Stomach smooth muscle (tissue), 2 donors: Measurements from ENCODE around the gene OR2J2.
"Not testable (repeated sequence)": the region's sequence is repeated elsewhere in the genome, so short reads cannot be mapped to it uniquely, and the experiment has no call there.

Experiments used
- H3K27ac ChIP-seq: one replicate; pipeline ENCODE4 v1.7.0; 2013; ENCODE audit warnings: mild to moderate bottlenecking, low read length, inconsistent platforms
- H3K27me3 ChIP-seq, 2 donors: one replicate each; pipeline ENCODE4 v1.7.0; 2013; ENCODE audit warnings: low read length in 2 of 2; ENCODE audit not compliant: insufficient read depth in 2 of 2, control insufficient read depth in 1 of 2
- H3K36me3 ChIP-seq, 2 donors: one replicate each; pipeline ENCODE4 v1.7.0; 2013; ENCODE audit warnings: low read length in 2 of 2; ENCODE audit not compliant: control insufficient read depth in 2 of 2, insufficient read depth in 2 of 2
- H3K4me1 ChIP-seq: one replicate; pipeline ENCODE4 v1.7.0; 2013; ENCODE audit warnings: low read length; ENCODE audit not compliant: control insufficient read depth, insufficient read depth
- H3K4me3 ChIP-seq, 2 donors: one replicate each; pipeline ENCODE4 v1.7.0; 2013; ENCODE audit warnings: low read length in 2 of 2
- H3K9ac ChIP-seq, 2 donors: one replicate each; pipeline ENCODE4 v1.7.0; 2013; ENCODE audit warnings: low read length in 2 of 2, mild to moderate bottlenecking in 1 of 2
- H3K9me3 ChIP-seq, 2 donors: one replicate each; pipeline ENCODE4 v1.7.0; 2013; ENCODE audit warnings: low read length in 2 of 2; ENCODE audit not compliant: control insufficient read depth in 2 of 2
- donor health status: healthy.
- donor health status: Pancreatic carcinoma.

The OR2J2 gene

DNA sequence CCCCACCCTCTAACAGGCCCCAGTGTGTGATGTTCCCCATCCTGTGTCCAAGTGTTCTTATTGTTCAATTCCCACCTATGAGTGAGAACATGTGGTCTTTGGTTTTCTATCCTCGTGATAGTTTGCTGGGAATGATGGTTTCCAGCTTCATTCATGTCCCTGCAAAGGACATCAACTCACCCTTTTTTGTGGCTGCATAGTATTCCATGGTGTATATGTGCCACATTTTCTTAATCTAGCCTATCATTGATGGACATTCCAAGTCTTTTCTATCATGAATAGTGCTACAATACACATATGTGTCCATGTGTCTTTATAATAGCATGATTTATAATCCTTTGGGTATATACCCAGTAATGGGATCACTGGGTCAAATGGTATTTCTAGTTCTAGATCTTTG, 15.5 kb upstream of the OR2J2 start:
- not testable (repeated sequence) for H3K27me3 ChIP-seq, H3K4me1 ChIP-seq, H3K9me3 ChIP-seq, H3K4me3 ChIP-seq, H3K27ac ChIP-seq, H3K36me3 ChIP-seq, H3K9ac ChIP-seq

DNA sequence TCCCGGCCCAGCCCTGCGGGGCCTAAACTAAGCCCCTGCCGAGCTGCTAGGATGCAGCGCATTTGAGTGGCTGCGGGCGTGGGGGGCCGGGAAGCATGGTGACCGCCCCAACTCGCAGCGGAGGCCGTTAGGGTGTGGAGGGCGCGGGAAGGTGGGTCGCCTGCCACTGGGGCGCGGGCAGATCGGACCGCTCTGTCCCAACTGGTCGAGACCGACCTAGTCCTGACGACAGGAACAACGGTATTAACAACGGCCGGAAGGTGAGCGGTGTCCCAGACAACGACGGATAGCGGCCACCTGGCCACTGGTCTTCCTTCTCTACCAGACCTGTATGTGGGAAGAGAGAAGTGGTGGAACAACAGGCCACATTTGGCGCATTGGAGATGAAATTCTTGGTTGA, 10.8 kb upstream of the OR2J2 start:
- H3K4me3 ChIP-seq, H3K4me1 ChIP-seq, H3K9ac ChIP-seq, H3K9me3 ChIP-seq, H3K27ac ChIP-seq, H3K36me3 ChIP-seq, H3K27me3 ChIP-seq: not testable (repeated sequence)

DNA sequence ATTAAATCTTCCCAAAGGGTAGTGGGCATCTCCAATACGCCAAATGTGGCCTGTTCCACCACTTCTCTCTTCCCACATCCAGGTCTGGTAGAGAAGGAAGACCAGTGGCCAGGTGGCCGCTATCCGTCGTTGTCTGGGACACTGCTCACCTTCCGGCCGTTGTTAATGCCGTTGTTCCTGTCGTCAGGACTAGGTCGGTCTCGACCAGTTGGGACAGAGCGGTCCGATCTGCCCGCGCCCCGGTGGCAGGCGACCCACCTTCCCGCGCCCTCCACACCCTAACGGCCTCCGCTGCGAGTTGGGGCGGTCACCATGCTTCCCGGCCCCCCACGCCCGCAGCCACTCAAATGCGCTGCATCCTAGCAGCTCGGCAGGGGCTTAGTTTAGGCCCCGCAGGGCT, 5.1 kb upstream of the OR2J2 start:
- not testable (repeated sequence) for H3K4me1 ChIP-seq, H3K27me3 ChIP-seq, H3K27ac ChIP-seq, H3K4me3 ChIP-seq, H3K9me3 ChIP-seq, H3K36me3 ChIP-seq, H3K9ac ChIP-seq

DNA sequence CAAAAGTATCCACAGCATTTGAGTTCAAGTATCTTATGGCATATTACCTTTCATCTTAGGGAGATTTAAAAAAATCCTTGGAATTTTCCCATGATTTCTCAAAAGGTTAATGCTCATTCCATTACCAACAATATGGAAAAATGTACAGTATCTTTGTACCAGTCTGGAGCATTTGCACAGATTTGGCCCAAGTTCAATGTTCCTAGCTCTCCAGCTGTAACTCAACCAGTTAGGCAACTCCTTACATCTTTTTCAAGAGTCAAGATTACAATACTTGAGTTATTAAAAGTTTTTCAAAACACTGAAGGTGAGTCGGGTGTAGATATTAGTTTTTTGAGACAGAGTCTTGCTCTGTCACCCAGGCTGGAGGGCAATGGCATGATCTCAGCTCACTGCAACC, 1.0 kb downstream of the OR2J2 start:
- Histone ChIP-seq H3K9ac (no peak overlapping the region), H3K27me3 (no peaks in the 10 kb centered on the region), H3K36me3 (no peaks in the 10 kb centered on the region), H3K27ac (no peak overlapping the region), H3K9me3 (no peaks in the 10 kb centered on the region), H3K4me3 (no peak overlapping the region), H3K4me1 (no peaks in the 10 kb centered on the region)

DNA sequence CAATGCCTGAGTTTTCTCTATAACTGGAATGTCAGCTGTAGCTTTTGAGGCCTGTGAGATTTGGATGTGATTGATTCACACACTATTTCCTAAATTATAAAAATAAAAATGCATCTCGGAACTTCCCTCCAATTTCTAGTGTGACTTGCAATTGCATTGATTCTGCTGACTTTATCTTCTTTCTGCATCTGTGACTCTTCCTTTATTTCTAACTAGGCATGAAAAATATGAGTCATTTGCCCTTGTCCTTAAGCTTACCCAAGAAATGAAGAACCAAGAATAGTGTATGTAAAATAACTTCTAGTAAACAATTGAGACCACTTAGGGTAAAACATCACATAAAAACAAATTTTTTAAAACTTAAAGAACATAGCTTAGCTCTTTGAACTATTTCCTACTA, 12.9 kb downstream of the OR2J2 start:
- no peak overlapping the region for H3K27ac ChIP-seq
- H3K9me3 ChIP-seq: no peaks in the 10 kb centered on the region
- H3K4me3 ChIP-seq: no peak overlapping the region
- no peaks in the 10 kb centered on the region for H3K27me3 ChIP-seq
- H3K4me1 ChIP-seq: no peaks in the 10 kb centered on the region
- H3K36me3 ChIP-seq: no peaks in the 10 kb centered on the region
- H3K9ac ChIP-seq: no peak overlapping the region

DNA sequence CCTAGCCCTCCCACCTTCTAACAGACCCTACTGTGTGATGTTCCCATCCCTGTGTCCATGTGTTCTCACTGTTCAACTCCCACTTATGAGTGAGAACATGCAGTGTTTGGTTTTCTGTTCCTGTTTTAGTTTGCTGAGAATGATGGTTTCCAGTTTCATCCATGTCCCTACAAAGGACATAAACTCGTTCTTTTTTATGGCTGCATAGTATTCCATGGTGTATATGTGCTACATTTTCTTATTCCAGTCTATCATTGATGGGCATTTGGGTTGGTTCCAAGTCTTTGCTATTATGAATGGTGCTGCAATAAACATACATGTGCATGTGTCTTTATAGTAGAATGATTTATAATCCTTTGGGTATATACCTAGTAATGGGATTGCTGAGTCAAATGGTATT, 18.0 kb downstream of the OR2J2 start:
- H3K27me3 ChIP-seq, H3K9me3 ChIP-seq, H3K9ac ChIP-seq, H3K27ac ChIP-seq, H3K36me3 ChIP-seq, H3K4me3 ChIP-seq, H3K4me1 ChIP-seq: not testable (repeated sequence)

DNA sequence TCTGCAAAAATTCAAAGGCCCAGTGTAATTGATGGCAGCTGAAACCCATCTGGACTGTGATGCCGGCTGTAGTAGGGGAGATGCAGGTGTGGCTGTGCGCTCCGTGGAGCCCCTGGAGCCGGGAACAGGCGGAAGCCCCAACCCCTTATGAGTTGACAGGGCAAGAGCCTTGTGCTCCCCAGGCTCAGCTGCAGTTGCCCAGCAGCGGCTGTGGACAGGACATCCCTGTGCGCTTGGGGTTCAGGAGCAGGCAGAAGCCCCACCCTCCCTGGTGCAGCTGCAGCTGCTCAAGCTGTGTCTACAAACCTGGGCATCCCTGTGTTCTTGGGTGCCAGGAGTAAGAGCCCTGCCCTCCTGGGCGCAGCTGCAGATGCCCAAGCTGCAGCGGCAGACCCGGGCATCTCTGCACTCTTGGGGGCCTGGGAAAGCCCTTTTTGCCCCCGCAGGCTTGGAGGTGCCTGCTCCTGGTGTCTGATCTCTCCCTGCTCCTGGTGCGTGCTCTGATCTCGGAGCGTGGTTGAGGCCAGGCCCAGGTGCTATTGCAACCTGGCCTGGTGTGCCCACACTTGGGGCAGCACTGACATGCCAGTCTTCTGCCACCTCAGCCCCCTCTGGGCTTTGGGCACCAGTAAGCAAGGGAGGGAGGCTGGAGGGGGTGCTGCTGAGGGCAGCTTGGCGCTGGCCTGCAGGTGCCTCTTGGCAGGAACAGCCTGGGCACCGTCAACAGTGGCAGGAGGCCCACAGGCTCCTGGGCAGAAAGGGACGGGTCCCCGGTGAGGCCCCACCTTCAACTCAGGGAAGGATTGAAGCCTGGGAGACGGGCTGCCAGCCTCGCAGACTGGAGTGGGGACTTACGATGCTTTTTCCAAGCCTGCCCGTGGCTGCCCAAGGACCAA, 30.3 kb downstream of the OR2J2 start:
- H3K9me3 ChIP-seq: no peaks in the 10 kb centered on the region
- H3K4me3 ChIP-seq: no peak overlapping the region
- H3K4me1 ChIP-seq: no peaks in the 10 kb centered on the region
- H3K27me3 ChIP-seq: no peaks in the 10 kb centered on the region
- no peak overlapping the region for H3K9ac ChIP-seq
- no peaks in the 10 kb centered on the region for H3K36me3 ChIP-seq
- H3K27ac ChIP-seq: no peak overlapping the region

DNA sequence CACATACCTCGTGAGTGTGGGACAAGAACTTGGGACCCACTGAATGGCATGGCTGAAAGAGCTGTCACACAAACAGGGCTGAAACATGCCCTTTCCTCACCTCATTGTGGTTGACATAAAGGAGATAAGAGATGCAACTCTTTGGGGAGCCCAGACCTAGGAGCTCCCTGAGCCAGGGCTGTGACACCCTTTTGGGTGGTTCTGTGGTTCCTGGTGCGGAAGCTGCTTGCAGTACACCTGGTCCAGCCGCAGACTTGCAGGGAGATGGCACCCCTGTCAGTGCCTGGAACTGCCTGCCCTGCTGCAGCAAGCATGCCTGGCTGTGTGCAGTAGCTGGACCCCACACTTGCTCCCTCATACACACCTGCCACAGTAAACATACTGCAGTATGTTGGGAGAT, 31.3 kb downstream of the OR2J2 start:
- no peaks in the 10 kb centered on the region for H3K9me3 ChIP-seq
- no peaks in the 10 kb centered on the region for H3K4me1 ChIP-seq
- H3K4me3 ChIP-seq: no peak overlapping the region

DNA sequence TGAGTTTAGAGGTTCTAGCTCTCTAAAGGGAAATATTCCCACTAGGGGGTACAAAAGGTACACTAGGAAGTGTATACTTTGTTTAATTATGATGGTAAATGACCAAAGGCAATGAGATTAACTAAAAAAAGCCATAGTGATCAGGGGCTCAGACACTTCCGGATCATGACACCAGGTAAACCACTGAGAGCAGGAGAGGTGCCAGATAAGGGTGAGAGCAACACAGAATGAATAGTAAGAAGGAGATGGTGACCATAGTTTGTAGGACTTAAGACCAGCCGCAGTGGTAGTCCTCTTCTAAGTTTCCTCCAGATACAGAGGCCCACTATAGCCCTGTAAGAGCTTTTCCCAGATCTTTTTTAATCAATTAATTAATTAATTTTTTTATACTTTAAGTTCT, 40.8 kb downstream of the OR2J2 start:
- peaks cover 0 to 2% of the 10 kb centered on the region in 2 donors for H3K27me3 ChIP-seq
- H3K4me3 ChIP-seq: no peak overlapping the region
- H3K27ac ChIP-seq: no peak overlapping the region
- H3K9ac ChIP-seq: no peak overlapping the region
- no peaks in the 10 kb centered on the region for H3K4me1 ChIP-seq
- H3K36me3 ChIP-seq: no peaks in the 10 kb centered on the region
- no peaks in the 10 kb centered on the region for H3K9me3 ChIP-seq

More for the DNA sequence above, 31.3 kb downstream of the OR2J2 start:
- Histone ChIP-seq H3K36me3 (no peaks in the 10 kb centered on the region), H3K27ac (no peak overlapping the region), H3K9ac (no peak overlapping the region), H3K27me3 (no peaks in the 10 kb centered on the region)

DNA sequence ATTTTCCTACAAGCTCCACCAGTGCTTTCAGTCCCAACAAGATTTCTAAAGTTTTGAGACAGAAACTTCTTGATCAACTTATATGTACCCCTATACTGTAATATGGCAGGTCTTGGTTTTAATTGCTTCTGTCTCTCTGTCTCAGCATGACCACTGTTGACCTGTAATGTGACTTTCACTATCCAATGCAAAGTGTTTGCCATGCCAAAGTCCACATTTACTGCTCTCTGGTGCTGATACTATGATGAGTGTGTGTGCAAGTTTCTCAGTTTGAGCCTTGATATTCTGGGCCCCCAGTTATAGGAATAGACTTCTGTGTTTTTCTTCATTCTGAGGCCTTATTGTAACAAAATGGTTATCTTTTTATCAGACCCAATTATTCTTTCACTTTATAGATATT, 45.8 kb downstream of the OR2J2 start:
- Histone ChIP-seq H3K27ac (no peak overlapping the region), H3K4me1 (no peaks in the 10 kb centered on the region), H3K36me3 (no peaks in the 10 kb centered on the region), H3K9me3 (no peaks in the 10 kb centered on the region), H3K9ac (no peak overlapping the region), H3K27me3 (no peaks in the 10 kb centered on the region), H3K4me3 (no peak overlapping the region)

DNA sequence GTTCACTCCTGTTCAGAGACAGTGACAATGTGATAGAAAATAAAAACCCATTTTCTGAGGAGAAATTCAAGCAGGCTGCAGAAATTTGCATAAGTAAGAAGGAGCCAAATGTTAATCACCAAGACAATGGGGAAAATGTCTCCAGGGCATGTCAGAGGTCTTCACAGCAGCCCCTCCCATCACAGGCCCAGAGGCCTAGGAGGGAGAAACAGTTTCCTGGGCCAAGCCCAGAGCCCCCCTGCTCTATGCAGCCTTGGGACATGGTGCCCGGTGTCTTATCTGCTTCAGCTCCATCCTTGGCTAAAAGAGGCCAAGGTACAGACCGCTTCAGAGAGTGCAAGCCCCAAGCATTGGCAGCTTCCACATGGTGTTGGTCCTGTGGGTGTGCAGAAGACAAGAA, 46.5 kb downstream of the OR2J2 start:
- H3K4me3 ChIP-seq, H3K27me3 ChIP-seq, H3K36me3 ChIP-seq, H3K9me3 ChIP-seq, H3K9ac ChIP-seq, H3K4me1 ChIP-seq, H3K27ac ChIP-seq: not testable (repeated sequence)
